A673 (cell line): ENCODE measurements around the gene ELF5. TPM values are rescaled to one million over a fixed set of nuclear protein-coding genes. Genes with fewer than 3 reads are reported as not detected.
A peak's percentile ranks its signal among the peaks of the same experiment; 100 is the strongest.

Experiments used
- BruUV-seq: library from RNA; stranded (reverse); fragments of 400-500 nt; replicated peaks from 2 replicates; lab custom pipeline; 2021; lab: Mats Ljungman, UMichigan
- CTCF ChIA-PET: fragments of 300-600 bp; sonication (Branson Sonifier 250); formaldehyde crosslinking; loops from one replicate; lab custom pipeline; 2022; ENCODE audit warnings: antibody characterized with exemption; lab: Charles Lee
- POLR2A ChIA-PET: fragments of 300-600 bp; sonication (Branson Sonifier 250); formaldehyde crosslinking; loops from one replicate; lab custom pipeline; 2022; ENCODE audit warnings: antibody characterized with exemption; ENCODE audit not compliant: low non-redundant PET; lab: Charles Lee
- DNase-seq: peaks from one replicate; pipeline ENCODE4 v3.0.0-alpha.2; 2015; ENCODE audit warnings: low spot score
- H3K27ac ChIP-seq: fragments of 200-600 bp; sonication (generic); 2 replicates; pipeline ENCODE4 v1.5.1; 2016; ENCODE audit warnings: mixed run types, low read depth, mild to moderate bottlenecking, mixed read lengths, antibody characterized with exemption, low read length; ENCODE audit not compliant: poor library complexity, severe bottlenecking
- H3K27me3 ChIP-seq: fragments of 200-600 bp; sonication (generic); replicated peaks from 2 replicates; pipeline ENCODE4 v1.6.1; 2017; ENCODE audit warnings: mixed run types, low read depth, mild to moderate bottlenecking, mixed read lengths, antibody characterized with exemption, low read length; ENCODE audit not compliant: insufficient read depth, poor library complexity
- H3K36me3 ChIP-seq: fragments of 200-600 bp; sonication (generic); 2 replicates; pipeline ENCODE4 v1.6.1; 2016; ENCODE audit warnings: mixed run types, mild to moderate bottlenecking, mixed read lengths, antibody characterized with exemption, low read length; ENCODE audit not compliant: insufficient read depth, poor library complexity, severe bottlenecking
- H3K4me1 ChIP-seq: fragments of 200-600 bp; sonication (generic); 2 replicates; pipeline ENCODE4 v1.6.1; 2017; ENCODE audit warnings: mixed run types, mild to moderate bottlenecking, mixed read lengths, antibody characterized with exemption, low read length; ENCODE audit not compliant: insufficient read depth, poor library complexity, severe bottlenecking
- H3K4me3 ChIP-seq: fragments of 200-600 bp; sonication (generic); 2 replicates; pipeline ENCODE4 v1.5.1; 2016; ENCODE audit warnings: low read depth, mixed run types, mild to moderate bottlenecking, mixed read lengths, low read length; ENCODE audit not compliant: poor library complexity, severe bottlenecking
- H3K9me3 ChIP-seq: fragments of 200-600 bp; sonication (generic); 2 replicates; pipeline ENCODE4 v1.6.1; 2016; ENCODE audit warnings: mixed run types, low read depth, mild to moderate bottlenecking, mixed read lengths, antibody characterized with exemption, low read length; ENCODE audit not compliant: poor library complexity, severe bottlenecking
- EZH2 ChIP-seq: fragments of 200-600 bp; sonication (generic); IDR thresholded peaks from 2 replicates; pipeline ENCODE4 v1.6.1; 2017; ENCODE audit warnings: borderline replicate concordance, low read depth, mild to moderate bottlenecking, mixed read lengths, antibody characterized with exemption, low read length; ENCODE audit not compliant: poor library complexity, severe bottlenecking
- intact Hi-C: fragments of 100-400 bp; cut with micrococcal nuclease; formaldehyde crosslinking; loops from one replicate; pipeline ENCODE4 v1.10.0; 2022; ENCODE audit not compliant: unreplicated experiment
- total RNA-seq: library from RNA; stranded (reverse); gene quantifications from 2 replicates; pipeline ENCODE4 v1.2.3, GENCODE V29; 2021
- TF ChIP-seq, protein P1 (sequence below): fragments of 300-800, 200-600 bp; sonication (generic); conservative IDR thresholded peaks from 2 replicates; pipeline ENCODE4 v1.5.1; 2017; ENCODE audit warnings: low read depth, mild to moderate bottlenecking, antibody characterized with exemption, low read length, moderate library complexity, mixed read lengths

Gene ELF5
- total RNA-seq, 1 experiment from 2014 or later: not detected

DNA sequence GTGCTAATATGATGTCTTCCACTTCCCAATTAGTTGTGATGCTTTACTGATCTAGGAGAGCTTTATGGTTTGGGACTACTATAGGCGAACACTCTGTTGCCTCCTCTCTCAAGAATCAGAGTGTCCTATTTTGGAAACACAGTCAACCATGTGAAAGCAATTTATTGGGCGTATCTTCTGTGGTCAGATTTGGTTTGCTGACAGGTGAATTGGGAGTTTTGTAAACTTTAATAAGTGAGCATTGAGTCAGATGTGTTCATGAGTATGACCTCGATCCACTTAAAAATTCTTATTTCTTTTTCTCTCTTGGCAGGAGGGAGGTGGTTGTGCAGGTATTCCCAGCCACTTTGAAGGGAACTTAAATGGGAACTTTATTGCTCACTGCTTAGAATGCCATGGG, 70.5 kb downstream of the ELF5 start:
- Histone ChIP-seq H3K36me3 (no peaks in the 10 kb centered on the region), H3K27me3 (no peaks in the 10 kb centered on the region), H3K27ac (no peak overlapping the region), H3K9me3 (peaks cover 8% of the 10 kb centered on the region), H3K4me1 (peaks cover 14% of the 10 kb centered on the region), H3K4me3 (no peak overlapping the region)
- CTCF ChIA-PET: no interaction called here
- DNase-seq: no peak
- TF ChIP-seq EZH2: no peak
- TF ChIP-seq, protein P1, sequence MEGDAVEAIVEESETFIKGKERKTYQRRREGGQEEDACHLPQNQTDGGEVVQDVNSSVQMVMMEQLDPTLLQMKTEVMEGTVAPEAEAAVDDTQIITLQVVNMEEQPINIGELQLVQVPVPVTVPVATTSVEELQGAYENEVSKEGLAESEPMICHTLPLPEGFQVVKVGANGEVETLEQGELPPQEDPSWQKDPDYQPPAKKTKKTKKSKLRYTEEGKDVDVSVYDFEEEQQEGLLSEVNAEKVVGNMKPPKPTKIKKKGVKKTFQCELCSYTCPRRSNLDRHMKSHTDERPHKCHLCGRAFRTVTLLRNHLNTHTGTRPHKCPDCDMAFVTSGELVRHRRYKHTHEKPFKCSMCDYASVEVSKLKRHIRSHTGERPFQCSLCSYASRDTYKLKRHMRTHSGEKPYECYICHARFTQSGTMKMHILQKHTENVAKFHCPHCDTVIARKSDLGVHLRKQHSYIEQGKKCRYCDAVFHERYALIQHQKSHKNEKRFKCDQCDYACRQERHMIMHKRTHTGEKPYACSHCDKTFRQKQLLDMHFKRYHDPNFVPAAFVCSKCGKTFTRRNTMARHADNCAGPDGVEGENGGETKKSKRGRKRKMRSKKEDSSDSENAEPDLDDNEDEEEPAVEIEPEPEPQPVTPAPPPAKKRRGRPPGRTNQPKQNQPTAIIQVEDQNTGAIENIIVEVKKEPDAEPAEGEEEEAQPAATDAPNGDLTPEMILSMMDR: no peak
- no TSS peak for BruUV-seq
- POLR2A ChIA-PET: no interaction called here
- intact Hi-C loops: no loop called here

DNA sequence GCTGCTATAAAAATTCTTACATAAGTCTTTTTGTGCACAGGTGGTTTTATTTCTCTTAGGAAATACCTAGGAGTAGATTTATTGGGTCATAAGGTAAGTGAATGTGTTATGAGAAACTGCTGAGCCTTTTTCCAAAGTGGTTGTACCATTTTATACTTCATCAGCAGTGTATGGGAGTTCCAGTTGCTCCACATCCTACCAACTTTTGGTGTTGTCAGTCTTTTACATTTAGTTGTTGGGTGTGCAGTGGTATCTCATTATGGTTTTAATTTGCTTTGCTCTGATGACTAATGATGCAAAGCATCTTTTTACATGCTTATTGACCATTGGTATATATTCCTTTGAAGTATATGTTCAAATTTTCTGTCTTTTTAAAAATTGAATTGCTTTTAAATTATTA, 71.8 kb downstream of the ELF5 start:
- H3K4me3 ChIP-seq: no peak overlapping the region
- H3K36me3 ChIP-seq: no peaks in the 10 kb centered on the region
- DNase-seq: no peak
- no peaks in the 10 kb centered on the region for H3K27me3 ChIP-seq
- BruUV-seq: no TSS peak
- no peak for TF ChIP-seq EZH2
- TF ChIP-seq, protein P1: no peak
- peaks cover 8% of the 10 kb centered on the region for H3K9me3 ChIP-seq
- intact Hi-C loops: no loop called here
- H3K27ac ChIP-seq: no peak overlapping the region
- ChIA-PET POLR2A (no interaction called here), CTCF (no interaction called here)
- peaks cover 18% of the 10 kb centered on the region for H3K4me1 ChIP-seq

DNA sequence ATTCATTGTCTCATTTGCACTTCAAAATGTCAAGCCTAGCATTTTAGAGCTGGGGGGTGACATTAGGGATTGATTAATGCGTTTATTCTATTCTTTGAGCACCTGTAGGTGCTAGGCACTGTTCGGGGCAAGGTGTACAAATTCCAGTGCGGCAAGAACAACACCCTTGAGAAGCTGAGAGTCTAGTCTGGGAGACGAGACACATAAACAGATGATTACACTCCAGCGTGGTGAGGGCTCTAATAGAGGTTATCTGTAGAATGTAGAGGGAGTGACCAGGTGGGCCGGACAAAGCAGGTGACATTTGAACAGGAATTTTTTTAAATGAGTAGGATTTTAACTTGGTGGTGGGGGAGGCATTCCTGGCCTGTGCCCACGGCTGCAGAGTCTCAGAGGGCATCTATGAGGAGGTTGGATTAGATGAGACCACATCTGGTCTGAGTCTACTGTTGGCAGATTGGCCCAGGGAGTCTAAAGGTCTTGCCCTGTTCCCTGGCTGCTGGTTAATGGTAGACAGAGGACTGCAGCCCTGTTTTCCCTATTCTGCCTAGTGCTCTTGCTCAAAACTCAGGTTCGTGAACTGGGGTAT, 73.9 kb downstream of the ELF5 start:
- ChIA-PET POLR2A (no interaction called here), CTCF (no interaction called here)
- TF ChIP-seq EZH2: no peak
- TF ChIP-seq, protein P1: no peak
- DNase-seq: no peak
- intact Hi-C loops: no loop called here
- peak overlapping the region; percentile 76 for H3K27ac ChIP-seq
- no peaks in the 10 kb centered on the region for H3K27me3 ChIP-seq
- no TSS peak for BruUV-seq
- peak overlapping the region; percentile 64 for H3K4me3 ChIP-seq
- H3K36me3 ChIP-seq: no peaks in the 10 kb centered on the region
- H3K4me1 ChIP-seq: peaks cover 15% of the 10 kb centered on the region
- H3K9me3 ChIP-seq: peaks cover 8% of the 10 kb centered on the region
